Pulmonary artery endothelial cell (primary cell): ENCODE results near the gene ULK4. TPM values are rescaled to one million over a fixed set of nuclear protein-coding genes. Genes with fewer than 3 reads are reported as not detected.
A peak's percentile ranks its signal among the peaks of the same experiment; 100 is the strongest.

Source experiments
- DNase-seq: peaks from one replicate; pipeline ENCODE4 v3.0.0-alpha.2; 2011; ENCODE audit warnings: low read depth, low spot score
- total RNA-seq: library from RNA; depleted of rRNA; stranded (reverse); fragments of >200 nt; gene quantifications from 2 replicates; pipeline ENCODE4 v1.2.3, GENCODE V29; 2014

Gene ULK4
- total RNA-seq, 1 donor from 2014 or later = 6.5 TPM

DNA sequence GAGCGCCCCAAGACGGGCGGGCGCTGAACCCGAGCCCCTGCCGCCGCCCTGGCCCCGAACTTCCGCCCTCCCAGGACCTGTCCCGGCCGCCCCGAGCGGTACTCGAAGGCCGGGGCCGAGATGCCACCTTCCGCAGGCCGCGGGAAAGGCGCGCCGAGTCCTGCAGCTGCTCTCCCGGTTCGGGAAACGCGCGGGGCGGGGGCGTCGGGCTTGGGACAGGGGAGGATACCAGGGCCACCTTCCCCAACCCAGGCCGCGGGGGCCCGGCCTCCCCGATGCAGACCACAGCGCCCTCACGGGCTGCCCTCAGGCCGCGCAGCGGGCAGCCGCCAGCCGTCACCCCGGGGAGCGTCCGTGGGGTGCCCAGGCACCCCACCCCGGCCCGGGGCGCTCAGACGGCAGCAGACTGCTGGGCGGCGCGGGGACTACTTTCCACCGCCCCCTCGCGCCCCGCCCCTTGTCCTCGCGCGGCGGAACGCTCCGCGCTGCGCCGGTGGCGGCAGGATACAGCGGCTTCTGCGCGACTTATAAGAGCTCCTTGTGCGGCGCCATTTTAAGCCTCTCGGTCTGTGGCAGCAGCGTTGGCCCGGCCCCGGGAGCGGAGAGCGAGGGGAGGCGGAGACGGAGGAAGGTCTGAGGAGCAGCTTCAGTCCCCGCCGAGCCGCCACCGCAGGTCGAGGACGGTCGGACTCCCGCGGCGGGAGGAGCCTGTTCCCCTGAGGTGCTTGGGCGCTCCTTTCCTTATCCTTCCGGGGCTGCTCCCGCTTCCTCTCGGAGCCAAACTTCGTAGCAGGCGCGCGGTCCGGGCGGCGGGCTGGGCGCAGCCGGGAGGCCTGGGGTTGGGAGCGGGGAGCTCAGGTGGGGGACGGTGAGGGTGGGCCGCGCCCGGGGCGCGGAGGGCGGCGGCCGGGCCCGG lies 762.7 kb downstream of the ULK4 start, which contains the start of gene CTNNB1:
TSS of gene CTNNB1 (plus strand) at position 556 of the 916 bp plus-strand sequence. CDS start 24,564 bp downstream, outside the sequence.
- DNase-seq = peak; percentile 79

DNA sequence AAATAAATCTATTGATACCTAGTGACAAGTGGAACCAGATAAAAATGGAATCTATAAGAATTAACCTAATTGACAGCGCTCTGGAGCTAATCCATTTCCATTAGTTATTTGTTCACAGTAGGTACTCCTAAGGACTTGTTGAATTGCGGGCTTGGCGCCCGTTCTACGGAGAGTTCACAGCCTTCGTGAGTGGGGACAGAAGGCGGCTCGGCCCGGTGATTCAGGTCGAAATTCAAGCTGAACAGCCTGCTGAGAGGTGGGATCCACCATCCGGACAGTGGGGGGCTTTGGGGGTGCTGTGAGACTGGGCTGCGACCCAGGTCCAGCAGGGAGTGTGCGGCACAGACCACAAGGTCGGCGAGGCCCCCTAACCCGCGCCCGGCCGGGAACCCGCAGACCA lies 763.4 kb downstream of the ULK4 start:
- no peak for DNase-seq

DNA sequence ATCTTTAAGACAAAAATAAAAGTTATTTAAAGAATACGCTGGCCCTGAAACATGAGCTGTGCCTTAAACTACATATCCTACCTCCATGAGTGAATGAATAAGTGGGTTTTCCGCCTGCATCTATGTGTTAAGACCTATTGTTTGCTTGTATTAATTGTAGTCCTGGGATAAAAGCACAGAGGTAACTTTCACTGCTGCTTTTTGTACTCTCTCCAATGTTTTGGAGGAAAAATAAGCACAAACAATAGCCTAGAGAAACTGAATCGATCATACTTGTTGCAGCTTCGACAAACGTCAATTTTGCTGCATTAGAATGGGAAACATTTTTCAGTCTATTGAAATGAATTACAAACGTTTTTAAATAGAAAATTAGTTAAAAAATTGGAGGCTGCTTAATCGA lies 763.9 kb downstream of the ULK4 start:
- no peak for DNase-seq

Other genes with a start within 250 kb of the ULK4 start
- 41.5 and 47.0 TPM in 2 replicates for gene TRAK1, start 129.3 kb upstream of the ULK4 start, total RNA-seq